Measurements from ENCODE around the gene SSRP1. TPM values are rescaled to one million over a fixed set of nuclear protein-coding genes. Genes with fewer than 3 reads are reported as not detected.

Gene SSRP1
- total RNA-seq (2014; rRNA removed; shearing (Covaris generic)), result 340 and 353 TPM in 2 replicates

GRCh38 chr11:57335343-57336110 is at the start of gene SSRP1:
Gene SSRP1 (minus strand): TSS chr11:57335892. CDS start chr11:57335121, 771 bp downstream.

GRCh38 chr11:57380975-57381374 is 45.3 kb upstream of the SSRP1 start, which contains the start of gene PRG3:
Gene PRG3 (minus strand): TSS chr11:57381150. CDS start chr11:57380708, 442 bp downstream.

GRCh38 chr11:57338142-57338541 is 2.5 kb upstream of the SSRP1 start, which contains the start of gene P2RX3:
Gene P2RX3 (plus strand): TSS chr11:57338352. CDS start chr11:57338551, 199 bp downstream.

GRCh38 chr11:57324886-57325734 is 10.6 kb downstream of the SSRP1 start, which contains the start of gene TNKS1BP1:
Gene TNKS1BP1 (minus strand): TSS chr11:57324952. CDS start chr11:57321885, 3,067 bp downstream.

Other genes starting within 250 kb of the SSRP1 start
- gene LRRC55, start 153.9 kb downstream of the SSRP1 start, total RNA-seq (2014; rRNA removed; shearing (Covaris generic)), result not detected in 2 replicates
- not detected in 2 replicates for gene APLNR, start 98.6 kb downstream of the SSRP1 start, total RNA-seq (2014; rRNA removed; shearing (Covaris generic))
- gene TNKS1BP1, start 10.9 kb downstream of the SSRP1 start, total RNA-seq (2014; rRNA removed; shearing (Covaris generic)), result 63.2 and 72.4 TPM in 2 replicates
- not detected in 2 replicates for gene P2RX3, start 2.5 kb upstream of the SSRP1 start, total RNA-seq (2014; rRNA removed; shearing (Covaris generic))
- gene PRG3, start 45.3 kb upstream of the SSRP1 start, total RNA-seq (2014; rRNA removed; shearing (Covaris generic)), result not detected in 2 replicates
- gene PRG2, start 54.8 kb upstream of the SSRP1 start, total RNA-seq (2014; rRNA removed; shearing (Covaris generic)), result 0.58 and 0.64 TPM in 2 replicates
- gene SLC43A3, start 91.2 kb upstream of the SSRP1 start, total RNA-seq (2014; rRNA removed; shearing (Covaris generic)), result 110 and 116 TPM in 2 replicates
- 1.2 and 2.3 TPM in 2 replicates for gene RTN4RL2, start 124.6 kb upstream of the SSRP1 start, total RNA-seq (2014; rRNA removed; shearing (Covaris generic))
- gene SLC43A1, start 179.8 kb upstream of the SSRP1 start, total RNA-seq (2014; rRNA removed; shearing (Covaris generic)), result 15.6 and 17.5 TPM in 2 replicates
- gene TIMM10, start 194.9 kb upstream of the SSRP1 start, total RNA-seq (2014; rRNA removed; shearing (Covaris generic)), result 144 and 159 TPM in 2 replicates
- not detected in 2 replicates for gene SMTNL1, start 201.7 kb upstream of the SSRP1 start, total RNA-seq (2014; rRNA removed; shearing (Covaris generic))
- 48.8 and 52.1 TPM in 2 replicates for gene UBE2L6, start 231.8 kb upstream of the SSRP1 start, total RNA-seq (2014; rRNA removed; shearing (Covaris generic))

Measured in A375 (cell line).